PC-3 (cell line): Measurements from ENCODE around the gene IL16.

Experiments
- CTCF ChIP-seq: fragments of 300-600 bp; sonication (generic); conservative IDR thresholded peaks from 2 replicates; pipeline ENCODE4 v1.5.1; 2017; ENCODE audit warnings: antibody characterized with exemption, low read depth, mild to moderate bottlenecking, low read length
- EZH2 ChIP-seq: fragments of 300-600 bp; sonication (generic); IDR thresholded peaks from one replicate; pipeline ENCODE4 v1.6.1; 2017; ENCODE audit warnings: antibody characterized with exemption, mild to moderate bottlenecking, low read length; ENCODE audit not compliant: unreplicated experiment
- EZH2phosphoT487 ChIP-seq: fragments of 300-600 bp; sonication (generic); IDR thresholded peaks from 2 replicates; pipeline ENCODE4 v1.6.1; 2018; ENCODE audit warnings: mild to moderate bottlenecking, antibody characterized with exemption, low read length, borderline replicate concordance

GRCh38 chr15:81329446-81329845, 132.8 kb downstream of the IL16 start:
- TF ChIP-seq CTCF (no peak), EZH2phosphoT487 (no peak), EZH2 (no peak)
